Neural progenitor cell (in vitro differentiated cells): ENCODE results near the gene PA2G4.

Experiments used
- EZH2 ChIP-seq: fragments of 200-600 bp; sonication (generic); IDR thresholded peaks from 2 replicates; pipeline ENCODE4 v1.6.1; 2017; ENCODE audit warnings: antibody characterized with exemption, mild to moderate bottlenecking, moderate library complexity
- TF ChIP-seq, protein P1 (sequence below): fragments of 200-600 bp; sonication (generic); IDR thresholded peaks from 2 replicates; pipeline ENCODE4 v1.5.1; 2017; ENCODE audit warnings: antibody characterized with exemption, mild to moderate bottlenecking

DNA sequence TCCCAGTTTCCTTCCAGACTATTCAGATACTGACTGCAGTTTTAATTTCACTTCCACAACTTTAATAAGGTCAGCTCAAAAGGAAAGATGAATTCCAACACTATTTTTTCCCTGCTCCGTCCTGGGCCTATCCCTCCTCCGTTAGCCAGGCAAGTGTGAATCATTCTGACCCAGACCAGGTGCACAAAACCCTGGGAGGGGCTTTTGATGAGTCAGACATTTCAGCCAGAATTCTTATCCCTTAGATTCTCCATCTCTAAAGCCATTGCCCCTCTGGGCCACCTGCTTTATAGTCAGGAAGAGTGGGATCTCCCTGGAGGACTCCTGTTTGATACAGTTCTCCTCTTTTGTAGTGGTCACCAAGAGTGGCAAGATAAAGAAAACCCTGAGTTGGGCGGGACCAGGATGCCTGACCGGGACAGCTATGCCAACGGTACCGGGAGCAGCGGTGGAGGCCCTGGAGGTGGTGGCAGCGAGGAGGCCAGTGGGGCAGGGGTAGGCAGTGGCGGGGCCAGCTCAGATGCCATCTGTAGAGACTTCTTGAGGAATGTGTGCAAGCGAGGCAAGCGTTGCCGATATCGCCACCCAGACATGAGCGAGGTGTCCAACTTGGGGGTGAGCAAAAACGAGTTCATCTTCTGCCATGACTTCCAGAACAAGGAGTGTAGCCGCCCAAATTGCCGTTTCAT is 15.9 kb downstream of the PA2G4 start:
- TF ChIP-seq, protein P1, sequence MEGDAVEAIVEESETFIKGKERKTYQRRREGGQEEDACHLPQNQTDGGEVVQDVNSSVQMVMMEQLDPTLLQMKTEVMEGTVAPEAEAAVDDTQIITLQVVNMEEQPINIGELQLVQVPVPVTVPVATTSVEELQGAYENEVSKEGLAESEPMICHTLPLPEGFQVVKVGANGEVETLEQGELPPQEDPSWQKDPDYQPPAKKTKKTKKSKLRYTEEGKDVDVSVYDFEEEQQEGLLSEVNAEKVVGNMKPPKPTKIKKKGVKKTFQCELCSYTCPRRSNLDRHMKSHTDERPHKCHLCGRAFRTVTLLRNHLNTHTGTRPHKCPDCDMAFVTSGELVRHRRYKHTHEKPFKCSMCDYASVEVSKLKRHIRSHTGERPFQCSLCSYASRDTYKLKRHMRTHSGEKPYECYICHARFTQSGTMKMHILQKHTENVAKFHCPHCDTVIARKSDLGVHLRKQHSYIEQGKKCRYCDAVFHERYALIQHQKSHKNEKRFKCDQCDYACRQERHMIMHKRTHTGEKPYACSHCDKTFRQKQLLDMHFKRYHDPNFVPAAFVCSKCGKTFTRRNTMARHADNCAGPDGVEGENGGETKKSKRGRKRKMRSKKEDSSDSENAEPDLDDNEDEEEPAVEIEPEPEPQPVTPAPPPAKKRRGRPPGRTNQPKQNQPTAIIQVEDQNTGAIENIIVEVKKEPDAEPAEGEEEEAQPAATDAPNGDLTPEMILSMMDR, result no peak
- TF ChIP-seq EZH2, result no peak
